ENCODE results near the gene NFATC2IP.
"Not testable (repeated sequence)": the region's sequence is repeated elsewhere in the genome, so short reads cannot be mapped to it uniquely, and the experiment has no call there.

The NFATC2IP gene

DNA sequence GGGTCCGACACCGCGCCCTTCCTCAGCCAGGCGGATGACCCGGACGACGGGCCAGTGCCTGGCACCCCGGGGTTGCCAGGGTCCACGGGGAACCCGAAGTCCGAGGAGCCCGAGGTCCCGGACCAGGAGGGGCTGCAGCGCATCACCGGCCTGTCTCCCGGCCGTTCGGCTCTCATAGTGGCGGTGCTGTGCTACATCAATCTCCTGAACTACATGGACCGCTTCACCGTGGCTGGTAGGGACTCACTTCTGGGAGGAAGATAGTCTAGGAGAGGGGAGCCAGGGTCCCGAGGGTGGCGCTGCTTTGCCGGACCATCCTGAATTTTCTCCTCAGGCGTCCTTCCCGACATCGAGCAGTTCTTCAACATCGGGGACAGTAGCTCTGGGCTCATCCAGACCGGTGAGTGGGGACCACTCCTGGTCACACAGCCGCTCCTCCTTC lies 24.4 kb downstream of the NFATC2IP start:
- no peak for DNase-seq

DNA sequence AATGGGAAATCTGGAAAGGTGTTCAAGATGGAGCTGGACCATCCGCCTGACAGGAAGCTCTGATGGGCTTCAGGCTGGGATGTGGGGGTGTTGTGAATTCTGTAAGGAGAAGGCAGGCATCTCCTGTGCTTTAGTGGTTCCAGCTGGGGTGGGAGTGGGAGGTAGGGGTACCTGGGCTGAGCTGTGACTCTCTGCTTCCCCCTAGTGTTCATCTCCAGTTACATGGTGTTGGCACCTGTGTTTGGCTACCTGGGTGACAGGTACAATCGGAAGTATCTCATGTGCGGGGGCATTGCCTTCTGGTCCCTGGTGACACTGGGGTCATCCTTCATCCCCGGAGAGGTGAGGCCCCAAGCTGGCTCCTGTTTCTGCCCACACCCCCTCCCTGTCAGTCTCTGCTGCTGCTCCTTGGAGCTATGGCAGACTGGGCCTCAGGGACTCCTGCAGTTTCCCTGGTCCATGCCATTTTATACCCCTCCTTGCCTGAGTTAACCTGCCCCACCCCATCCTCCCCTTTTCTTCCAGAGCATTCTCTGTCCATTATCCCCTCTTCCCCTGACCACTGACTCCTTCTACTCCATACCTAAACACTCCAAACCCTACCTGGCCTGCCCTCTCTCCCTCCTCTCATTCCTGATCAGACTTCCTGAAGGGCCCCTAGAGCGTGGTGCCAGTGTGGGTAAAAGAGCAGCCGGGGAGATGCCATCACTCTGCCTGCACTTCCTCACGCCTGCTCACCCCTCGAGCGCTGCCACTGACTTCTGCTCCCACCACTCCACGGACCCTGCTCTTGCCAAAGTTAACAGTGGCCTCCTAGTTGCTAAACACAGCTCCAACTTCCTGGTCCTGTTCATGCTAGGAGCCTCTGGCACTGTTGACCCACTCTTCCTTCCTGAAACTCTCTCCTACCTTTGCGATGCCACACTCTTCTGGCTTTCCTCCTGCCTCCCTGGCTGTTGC lies 27.2 kb downstream of the NFATC2IP start:
- no peak for DNase-seq

DNA sequence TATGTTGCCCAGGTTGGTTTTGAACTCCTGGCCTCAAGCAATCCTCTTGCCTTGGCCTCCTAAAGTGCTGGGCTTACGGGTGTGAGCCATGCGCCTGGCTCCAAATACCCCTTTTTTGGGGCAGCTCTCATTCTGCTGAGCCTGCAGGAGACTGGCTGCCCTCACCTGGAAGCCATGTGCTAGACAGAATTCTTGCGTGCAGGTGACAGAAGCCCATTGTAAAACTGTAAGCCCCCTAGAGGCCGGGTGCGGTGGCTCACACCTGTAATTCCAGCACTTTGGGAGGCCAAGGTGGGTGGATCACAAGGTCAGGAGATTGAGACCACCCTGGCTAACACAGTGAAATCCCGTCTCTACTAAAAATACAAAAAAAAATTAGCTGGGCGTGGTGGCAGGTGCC lies 29.6 kb downstream of the NFATC2IP start:
- DNase-seq: not testable (repeated sequence)

DNA sequence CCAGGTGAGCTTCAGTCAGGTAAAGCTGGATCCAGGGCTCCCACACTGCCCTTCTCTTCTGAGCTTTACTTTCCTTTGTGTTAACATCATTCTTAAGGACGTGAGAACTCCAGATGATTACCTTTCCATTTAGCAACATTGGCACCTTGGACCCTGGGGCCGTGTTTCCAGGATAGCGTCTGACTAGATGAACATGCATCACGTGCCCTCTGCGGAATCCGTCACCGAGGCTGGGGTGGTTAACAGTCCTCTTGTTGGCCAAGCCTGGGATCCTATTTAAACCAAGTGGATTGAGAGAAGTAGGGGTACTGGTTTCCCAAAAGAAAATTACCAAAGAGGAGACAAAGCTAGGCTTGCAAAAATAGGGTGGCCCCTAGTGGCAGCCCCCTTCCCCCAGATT lies 30.2 kb downstream of the NFATC2IP start:
- DNase-seq: no peak

DNA sequence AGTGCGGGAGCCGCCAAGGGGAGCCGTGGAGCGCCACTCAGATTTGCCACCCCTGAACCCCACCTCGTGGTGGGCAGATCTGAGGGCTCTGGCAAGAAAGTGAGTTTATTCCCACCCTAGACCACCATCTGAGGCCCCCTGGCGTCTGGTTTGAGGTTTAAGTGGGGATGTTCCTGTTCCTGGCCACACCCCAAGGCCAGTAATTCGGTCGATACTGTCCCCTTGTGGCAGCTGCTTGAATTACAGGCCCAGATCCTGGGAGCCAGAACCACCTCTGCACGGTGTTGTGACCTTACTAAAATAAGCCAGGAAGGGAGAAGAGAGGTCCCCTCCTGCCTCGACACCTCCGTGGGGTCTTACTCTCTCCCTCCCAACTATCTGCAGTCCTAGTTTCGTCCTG lies 30.8 kb downstream of the NFATC2IP start:
- DNase-seq: no peak

DNA sequence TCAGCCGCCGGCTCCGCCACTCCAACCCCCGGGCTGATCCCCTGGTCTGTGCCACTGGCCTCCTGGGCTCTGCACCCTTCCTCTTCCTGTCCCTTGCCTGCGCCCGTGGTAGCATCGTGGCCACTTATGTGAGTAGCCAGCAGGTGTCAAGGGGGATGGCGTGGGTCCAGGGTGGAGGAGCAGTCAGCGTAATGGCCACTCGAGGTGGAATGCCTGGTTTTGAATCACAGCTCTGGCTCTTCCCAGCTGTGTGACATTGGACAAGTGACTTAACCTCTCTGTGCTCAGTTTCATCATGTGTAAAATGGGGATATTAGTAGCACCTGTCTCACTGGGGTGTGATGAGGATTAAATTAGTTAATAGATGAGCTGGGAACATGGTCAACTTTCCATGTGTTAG lies 31.7 kb downstream of the NFATC2IP start:
- no peak for DNase-seq

DNA sequence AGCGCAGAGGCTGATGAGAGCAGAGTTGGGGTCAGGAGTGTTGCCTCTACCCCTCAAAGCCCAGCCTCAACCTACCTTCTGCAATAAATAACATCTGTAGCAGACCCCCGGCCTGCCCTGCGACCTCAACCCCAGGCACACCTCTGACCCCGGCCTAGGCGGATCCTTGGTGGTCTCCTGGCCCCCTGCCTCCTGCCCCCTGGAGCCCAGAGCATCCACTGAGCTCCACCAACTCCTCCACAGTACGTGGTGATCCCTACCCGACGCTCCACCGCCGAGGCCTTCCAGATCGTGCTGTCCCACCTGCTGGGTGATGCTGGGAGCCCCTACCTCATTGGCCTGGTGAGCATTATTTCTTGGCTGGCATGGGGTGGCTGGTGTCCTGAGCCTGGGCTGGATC lies 32.2 kb downstream of the NFATC2IP start:
- DNase-seq: no peak

DNA sequence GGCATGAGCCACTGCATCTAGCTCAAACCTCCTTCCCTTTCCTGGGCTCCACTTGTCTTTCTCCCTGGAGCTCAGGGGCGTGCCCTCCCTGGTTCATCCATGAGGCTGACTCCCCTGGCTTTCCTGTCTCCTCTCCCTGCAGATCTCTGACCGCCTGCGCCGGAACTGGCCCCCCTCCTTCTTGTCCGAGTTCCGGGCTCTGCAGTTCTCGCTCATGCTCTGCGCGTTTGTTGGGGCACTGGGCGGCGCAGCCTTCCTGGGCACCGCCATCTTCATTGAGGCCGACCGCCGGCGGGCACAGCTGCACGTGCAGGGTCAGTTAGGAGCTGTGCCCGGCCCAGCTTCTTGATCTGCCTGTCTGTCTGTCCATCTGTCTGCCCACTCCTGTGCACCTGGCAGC lies 32.9 kb downstream of the NFATC2IP start:
- no peak for DNase-seq

DNA sequence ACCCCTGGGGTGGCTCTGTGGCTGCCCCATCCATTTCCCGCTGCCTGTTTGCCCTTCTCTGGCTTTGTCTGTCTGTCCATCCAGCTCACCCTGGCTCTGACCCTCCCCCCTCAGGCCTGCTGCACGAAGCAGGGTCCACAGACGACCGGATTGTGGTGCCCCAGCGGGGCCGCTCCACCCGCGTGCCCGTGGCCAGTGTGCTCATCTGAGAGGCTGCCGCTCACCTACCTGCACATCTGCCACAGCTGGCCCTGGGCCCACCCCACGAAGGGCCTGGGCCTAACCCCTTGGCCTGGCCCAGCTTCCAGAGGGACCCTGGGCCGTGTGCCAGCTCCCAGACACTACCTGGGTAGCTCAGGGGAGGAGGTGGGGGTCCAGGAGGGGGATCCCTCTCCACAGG lies 33.4 kb downstream of the NFATC2IP start:
- no peak for DNase-seq

DNA sequence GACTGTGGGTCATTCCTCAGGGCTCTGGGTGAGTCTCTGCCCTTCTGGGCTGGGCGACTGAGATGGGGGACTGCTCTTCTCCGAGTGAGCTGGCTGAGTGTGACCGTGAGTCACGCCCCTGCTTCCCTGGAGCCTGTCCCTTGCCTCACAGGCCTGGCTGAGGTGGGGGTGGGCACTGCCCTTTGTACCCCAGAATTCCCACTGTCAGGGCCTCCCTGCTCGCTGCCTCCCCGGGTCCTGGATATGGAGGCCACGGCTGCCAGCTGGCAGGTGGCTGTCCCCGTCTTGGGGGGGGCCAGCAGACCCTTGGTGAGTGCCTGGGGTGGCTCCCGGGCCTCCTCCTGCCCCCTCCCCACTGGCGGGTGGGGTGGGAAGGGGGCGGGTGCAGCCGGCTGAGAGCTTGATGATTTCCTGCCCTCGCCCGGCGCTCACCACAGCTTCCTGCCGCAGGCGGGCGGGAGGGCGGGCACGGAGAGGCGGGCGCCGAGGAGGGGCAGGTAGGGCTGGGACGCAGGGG lies 33.9 kb downstream of the NFATC2IP start, which contains the start of gene LAT:
TSS of gene LAT (plus strand) at position 434 of the 517 bp plus-strand sequence. CDS start 366 bp downstream, outside the sequence.
- DNase-seq: no peak

DNA sequence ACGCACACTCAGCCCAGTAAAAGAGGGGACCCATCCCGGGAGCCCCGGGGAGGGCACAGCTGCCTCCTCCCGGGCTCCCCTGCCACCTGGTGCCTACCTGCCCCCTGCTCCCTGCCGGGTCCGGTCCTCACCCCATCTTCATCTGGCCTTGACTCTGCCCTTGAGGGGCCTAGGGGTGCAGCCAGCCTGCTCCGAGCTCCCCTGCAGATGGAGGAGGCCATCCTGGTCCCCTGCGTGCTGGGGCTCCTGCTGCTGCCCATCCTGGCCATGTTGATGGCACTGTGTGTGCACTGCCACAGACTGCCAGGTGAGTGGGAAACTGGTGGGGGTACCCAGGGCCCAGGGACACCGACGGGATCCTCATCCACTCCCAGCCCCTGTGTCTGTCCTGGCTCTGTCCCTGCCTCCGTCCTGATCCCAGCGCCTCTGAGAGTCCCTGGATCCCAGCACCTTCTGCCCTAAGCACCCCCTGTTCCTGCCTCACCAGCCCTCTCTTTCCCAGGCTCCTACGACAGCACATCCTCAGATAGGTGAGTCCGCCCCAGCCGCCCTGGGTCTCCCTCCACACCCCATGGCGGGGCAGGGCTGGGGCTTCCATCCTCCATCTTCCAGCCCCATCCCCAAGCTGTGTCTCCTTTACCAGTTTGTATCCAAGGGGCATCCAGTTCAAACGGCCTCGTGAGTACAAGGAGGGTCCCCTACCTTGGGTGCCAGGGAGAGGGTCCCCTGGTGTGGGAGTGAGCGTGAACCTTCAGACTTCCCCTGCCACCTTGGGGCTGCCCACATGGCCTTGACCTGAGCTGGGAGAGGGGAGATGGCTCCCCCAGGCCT lies 34.7 kb downstream of the NFATC2IP start:
- DNase-seq: no peak

DNA sequence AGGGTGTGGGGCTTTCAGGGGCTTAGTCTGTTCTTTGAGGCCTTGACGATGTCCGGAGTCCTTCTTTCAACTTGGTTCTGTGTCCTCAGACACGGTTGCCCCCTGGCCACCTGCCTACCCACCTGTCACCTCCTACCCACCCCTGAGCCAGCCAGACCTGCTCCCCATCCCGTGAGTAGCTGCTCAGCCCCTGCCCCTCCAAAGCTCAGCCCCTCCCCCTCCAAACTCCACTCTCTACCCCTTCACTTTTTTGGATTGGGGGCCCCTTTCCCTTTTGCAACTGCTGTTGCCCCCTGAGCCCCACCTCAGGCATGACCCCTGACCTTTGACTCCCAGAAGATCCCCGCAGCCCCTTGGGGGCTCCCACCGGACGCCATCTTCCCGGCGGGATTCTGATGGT lies 35.3 kb downstream of the NFATC2IP start:
- DNase-seq: no peak

DNA sequence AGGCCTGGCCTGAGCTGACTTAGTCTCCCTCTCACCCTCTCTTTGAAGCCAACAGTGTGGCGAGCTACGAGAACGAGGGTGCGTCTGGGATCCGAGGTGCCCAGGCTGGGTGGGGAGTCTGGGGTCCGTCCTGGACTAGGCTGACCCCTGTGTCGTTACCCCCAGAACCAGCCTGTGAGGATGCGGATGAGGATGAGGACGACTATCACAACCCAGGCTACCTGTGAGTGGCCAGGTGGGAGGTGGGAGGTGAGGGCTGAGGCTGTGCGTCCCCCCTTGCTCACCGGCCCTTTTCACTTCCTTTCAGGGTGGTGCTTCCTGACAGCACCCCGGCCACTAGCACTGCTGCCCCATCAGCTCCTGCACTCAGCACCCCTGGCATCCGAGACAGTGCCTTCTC lies 35.8 kb downstream of the NFATC2IP start:
- no peak for DNase-seq

DNA sequence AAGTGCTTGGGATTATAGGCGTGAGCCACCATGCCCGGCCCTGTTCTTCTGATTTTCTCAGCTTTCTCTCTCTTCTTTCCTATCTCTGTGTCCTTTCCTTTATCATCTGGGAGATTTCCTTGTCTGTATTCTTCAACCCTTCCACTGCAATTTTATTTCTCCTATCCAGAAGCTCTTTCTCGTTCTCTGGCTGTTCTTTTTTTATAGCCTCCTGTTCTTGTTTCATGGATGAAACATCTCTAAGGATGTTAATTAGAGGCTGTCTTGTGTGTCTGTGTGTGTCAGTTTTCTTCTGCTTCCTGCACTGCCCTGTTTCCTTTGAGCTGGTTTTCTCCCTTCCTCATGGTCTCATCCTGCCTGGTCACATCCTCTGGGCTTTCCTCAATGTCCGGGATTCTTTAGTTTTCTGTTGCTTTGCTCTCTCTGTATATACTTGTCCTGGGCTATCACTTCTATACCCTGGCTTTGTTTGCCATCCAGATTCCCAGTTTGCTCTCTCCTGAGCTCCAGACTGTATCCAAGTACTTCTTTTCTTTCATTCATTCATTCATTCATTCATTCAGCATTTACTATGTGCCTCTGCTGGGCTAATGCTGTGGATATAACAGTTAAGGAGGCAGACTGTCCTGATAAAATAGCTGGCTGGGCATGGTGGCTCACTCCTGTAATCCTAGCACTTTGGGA lies 36.6 kb downstream of the NFATC2IP start:
- no peak for DNase-seq

DNA sequence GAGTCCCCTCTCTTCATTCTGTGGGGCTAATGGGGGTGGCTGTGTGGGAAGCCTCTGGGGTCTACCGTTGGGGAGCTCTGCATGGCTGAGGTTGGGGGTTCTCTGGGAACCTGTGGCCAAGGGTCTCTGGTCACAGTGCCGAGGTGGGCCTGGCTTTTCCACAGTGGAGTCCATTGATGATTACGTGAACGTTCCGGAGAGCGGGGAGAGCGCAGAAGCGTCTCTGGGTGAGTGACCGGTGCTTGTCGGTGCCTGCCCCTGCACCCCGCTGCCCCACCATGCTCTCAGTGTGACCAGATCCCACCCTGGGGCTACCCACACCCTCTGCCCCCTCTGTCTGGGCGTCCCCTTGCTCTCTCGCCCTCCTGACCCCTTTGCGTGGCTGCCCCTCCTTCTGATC lies 38.6 kb downstream of the NFATC2IP start:
- DNase-seq: no peak

DNA sequence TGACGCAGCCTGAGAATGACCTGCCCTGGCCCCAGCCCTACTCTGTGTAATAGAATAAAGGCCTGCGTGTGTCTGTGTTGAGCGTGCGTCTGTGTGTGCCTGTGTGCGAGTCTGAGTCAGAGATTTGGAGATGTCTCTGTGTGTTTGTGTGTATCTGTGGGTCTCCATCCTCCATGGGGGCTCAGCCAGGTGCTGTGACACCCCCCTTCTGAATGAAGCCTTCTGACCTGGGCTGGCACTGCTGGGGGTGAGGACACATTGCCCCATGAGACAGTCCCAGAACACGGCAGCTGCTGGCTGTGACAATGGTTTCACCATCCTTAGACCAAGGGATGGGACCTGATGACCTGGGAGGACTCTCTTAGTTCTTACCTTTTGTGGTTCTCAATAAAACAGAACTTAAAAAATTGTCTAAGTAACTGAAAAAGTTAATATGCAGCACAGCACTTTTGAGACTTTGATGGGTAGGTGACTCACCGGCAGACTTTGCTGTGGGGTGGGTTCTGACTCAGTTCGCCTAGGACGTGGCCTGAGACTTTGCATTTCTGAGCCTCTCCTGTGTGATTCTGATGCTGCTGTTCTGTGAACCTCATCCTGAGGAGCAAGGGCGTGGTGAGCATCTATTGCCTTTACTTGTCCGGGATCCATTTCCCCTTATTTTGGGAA lies 39.8 kb downstream of the NFATC2IP start:
- no peak for DNase-seq

DNA sequence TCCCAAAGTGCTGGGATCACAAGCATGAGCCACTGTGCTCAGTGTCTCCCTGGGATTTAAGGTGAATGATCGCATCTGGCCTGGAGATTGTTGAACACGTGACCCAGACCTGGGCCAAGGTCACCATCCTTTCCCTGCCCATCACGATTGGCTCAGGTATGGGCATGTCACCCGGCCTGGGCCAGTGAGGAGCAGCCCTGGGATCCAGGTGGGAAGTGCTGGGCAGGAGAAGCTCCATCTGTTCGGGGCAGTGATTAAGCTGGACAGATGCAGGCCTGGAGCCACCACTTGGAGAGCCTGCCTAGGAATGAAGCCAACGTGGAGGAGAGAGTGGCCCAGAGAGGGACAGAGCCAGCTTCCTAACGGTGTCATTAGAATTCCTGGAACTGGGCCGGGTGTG lies 41.0 kb downstream of the NFATC2IP start:
- no peak for DNase-seq

DNA sequence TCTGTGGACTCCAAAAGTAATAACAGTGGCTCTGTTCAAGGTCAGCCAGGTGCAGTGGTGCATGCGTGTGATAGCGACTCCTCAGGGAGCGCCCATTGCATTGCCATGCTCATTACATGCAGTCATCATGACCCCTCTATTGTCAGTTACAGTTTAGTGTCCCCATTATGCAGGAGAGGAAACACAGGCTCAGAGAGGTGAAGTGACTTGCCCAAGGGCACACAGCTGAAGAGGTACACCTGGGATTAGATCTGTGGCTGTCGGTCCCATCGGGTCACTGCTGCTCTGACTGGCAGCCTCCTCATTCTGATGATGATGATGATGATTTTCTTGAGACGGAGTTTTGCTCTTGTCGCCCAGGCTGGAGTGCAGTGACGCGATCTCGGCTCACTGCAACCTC lies 41.8 kb downstream of the NFATC2IP start:
- no peak for DNase-seq

DNA sequence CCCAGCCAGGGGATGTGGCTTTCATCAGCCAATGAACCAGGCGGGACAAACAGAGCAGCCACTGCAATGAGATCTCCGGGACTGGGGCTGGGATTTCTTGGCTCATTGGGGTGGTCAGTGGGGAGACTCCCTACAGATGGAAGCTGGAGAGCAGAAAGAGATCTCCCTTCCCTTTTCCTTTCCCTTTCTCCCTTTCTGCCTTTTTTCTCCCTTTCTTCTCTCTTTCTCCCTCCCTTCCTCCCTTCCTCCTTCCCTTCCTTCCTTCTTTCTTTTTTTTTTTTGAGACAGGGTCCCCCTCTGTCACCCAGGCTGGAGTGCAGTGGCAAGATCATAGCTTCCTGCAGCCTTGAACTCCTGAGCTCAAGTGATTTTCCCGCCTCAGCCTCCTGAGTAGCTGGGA lies 48.1 kb downstream of the NFATC2IP start:
- no peak for DNase-seq

DNA sequence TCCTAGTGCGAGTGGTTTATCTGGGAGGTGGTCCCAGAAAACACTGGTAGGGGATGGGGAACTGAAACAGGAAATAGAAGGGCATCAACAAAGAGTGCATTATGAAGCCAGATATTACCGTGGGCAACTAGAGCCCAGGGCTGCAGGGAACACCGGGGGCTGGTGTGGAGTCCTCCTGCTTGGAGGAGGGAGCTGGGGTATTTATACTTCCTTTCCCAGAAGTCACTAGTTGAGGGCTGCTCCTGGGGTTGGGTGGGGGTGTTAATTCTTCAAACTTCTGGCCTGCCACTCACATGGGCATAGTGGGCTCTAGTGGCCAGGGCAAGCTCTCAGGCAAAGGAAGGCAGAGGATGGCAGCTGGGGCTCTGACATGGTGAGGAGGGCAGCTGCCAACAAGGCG lies 48.8 kb downstream of the NFATC2IP start:
- no peak for DNase-seq

DNA sequence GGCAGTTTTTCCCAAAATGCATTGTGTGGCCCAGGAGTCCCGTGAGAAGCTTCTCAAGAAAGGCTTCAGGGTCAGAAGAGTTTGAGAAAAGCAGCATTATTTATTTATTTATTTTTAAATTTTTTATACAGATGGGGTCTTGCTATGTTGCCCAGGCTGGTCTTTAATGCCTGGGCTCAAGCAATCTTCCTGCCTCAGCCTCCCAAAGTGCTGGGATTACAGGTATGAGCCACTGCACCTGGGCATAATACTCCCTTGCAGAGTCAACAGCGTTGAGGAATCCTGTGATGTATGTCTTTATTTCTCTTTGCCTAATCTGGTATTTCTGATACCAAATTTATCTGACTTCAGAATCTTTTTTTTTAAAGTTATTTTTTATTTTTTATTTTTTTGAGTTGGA lies 49.3 kb downstream of the NFATC2IP start:
- no peak for DNase-seq

DNA sequence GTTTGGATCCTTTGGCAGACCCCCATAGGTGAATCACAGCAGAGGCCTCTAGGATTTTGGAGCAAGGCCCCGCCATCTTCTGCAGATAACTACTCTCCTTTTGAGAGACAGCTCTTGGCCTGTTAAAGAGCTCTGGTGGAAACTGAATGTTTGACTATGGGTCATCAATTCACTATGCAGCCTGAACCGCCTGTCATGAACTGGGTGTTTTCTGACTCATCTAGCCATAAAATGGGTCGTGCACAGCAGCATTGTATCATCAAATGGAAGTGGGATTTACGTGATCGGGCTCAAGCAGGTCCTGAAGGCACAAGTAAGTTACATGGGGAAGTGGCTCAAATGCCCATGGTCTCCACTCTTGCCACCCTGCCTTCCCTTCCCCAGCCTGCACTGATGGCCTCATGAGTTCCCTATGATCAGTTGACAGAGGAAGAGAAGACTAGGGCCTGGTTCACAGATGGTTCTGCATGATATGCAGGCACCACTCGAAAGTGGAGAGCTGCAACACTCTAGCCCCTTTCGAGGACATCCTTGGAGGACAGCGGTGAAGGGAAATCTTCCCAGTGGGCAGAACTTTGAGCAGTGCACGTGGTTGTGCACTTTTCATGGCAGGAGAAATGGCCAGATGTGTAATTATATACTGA lies 53.9 kb downstream of the NFATC2IP start:
- DNase-seq: not testable (repeated sequence)
